ENCODE measurements around the gene NLGN1.

DNA sequence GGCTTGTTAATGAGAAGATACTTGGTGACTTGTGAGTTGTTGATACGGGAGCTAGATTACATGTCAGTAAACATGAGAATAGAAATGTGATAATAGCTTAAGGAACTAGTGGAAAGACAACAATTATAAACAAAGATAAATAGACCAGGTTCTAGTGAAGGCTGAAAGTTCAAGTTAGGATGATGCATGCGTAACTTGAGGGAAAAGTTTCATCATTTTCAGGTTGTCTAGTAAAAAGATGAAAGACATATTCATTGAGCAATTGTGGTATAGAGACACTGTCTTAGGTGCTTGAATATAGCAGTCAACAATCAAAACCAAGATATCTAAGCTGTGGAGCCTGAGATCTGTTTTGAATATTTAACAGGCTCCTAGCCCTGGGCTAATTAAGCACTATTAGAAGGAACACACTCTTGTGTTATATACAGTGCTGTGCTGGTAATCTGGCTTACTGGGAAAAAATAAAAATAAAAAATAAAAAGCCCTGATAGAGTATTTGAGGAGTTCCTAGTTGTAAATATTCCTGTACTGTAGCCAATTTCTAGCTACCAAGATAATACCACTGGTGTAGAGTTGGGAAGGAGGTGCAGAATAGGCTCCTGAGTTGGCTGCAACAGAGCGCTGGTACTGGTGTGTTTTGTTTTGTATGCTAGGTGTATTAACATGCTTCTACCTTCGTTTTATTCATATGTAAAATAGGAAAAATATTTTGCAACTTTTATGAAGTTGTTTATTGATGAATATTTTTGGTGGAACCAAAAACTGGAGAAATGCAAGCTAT is 68.5 kb downstream of the NLGN1 start:
- TF ChIP-seq REST (IDR thresholded peaks at IDR 0.05; ENCODE audit: insufficient read depth in 1 of 2, low read depth in 2 of 2, low read length in 2 of 2), result no peak
- TF ChIP-seq TAF1 (IDR thresholded peaks at IDR 0.05; ENCODE audit: borderline replicate concordance, insufficient read depth, low read length), result no peak
- TF ChIP-seq POLR2AphosphoS5 (IDR thresholded peaks at IDR 0.05; ENCODE audit: low read depth, low read length), result no peak
- TF ChIP-seq SIN3A (IDR thresholded peaks at IDR 0.05; ENCODE audit: borderline replicate concordance, insufficient read depth, low read length), result no peak
